Epidermal melanocyte (primary cell): ENCODE results near the gene PXDN.

ENCODE experiments used
- DNase-seq: peaks from one replicate; pipeline ENCODE4 v3.0.0; 2011; ENCODE audit warnings: low spot score; ENCODE audit not compliant: insufficient read length

The PXDN gene

GRCh38 chr2:1754461-1755170 lies 10.3 kb upstream of the PXDN start:
- DNase-seq, result no peak

DNA sequence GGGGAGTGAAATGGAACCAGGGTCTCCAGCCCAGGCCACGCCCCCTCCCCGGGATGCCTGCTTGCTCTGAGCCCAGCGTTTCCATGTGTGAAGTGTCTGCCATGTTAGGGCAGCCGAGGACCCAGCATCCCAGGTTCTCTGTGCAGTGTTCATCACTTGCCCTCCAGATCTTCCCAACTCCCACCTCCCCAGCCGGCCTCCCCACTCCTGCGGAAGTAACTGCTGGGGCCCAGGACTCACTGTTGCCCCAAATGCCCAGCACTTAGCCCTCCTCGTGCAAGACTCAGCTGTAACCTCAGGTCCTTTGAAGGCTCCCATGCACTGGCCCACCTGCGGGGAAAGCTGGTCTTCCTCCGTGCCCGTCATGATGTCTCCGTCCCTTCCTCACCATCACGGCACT lies 9.7 kb upstream of the PXDN start:
- DNase-seq, result no peak

- DNase-seq, result no peak
Measured at GRCh38 chr2:1752751-1753150, 8.4 kb upstream of the PXDN start.

GRCh38 chr2:1751767-1752725 lies 7.7 kb upstream of the PXDN start:
- DNase-seq, result no peak

- DNase-seq, result peak; percentile 67
Measured at GRCh38 chr2:1750933-1751766, 6.8 kb upstream of the PXDN start.

DNA sequence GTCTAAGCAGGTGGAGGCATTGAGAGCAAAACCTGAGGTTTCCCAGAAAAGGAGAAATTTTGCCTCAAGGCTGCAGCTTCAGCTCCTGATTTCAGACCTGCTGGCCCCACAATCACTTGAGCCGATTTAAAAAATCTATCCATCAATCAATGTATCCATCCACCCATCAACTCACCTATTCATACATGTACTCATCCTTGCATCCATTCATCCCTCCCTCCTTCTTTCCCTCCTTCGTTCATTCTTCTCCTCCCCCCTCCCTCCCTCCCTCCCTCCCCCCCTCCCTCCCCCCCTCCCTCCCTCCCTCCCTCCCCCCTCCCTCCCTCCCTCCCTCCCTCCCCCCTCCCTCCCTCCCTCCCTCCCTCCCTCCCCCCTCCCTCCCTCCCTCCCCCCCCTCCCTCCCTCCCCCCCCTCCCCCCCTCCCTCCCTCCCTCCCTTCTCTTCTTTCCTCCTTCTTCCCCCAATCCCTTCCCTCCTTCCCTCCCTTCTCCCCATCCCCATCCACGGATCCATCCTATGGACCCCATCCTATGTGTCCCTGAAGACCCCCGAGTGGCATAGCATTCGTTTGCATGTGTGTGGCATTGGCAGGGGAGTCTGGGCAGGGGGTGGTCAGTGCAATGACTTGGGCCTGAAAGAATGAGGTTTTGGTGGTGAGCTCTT lies 6.1 kb upstream of the PXDN start:
- DNase-seq, result no peak

DNA sequence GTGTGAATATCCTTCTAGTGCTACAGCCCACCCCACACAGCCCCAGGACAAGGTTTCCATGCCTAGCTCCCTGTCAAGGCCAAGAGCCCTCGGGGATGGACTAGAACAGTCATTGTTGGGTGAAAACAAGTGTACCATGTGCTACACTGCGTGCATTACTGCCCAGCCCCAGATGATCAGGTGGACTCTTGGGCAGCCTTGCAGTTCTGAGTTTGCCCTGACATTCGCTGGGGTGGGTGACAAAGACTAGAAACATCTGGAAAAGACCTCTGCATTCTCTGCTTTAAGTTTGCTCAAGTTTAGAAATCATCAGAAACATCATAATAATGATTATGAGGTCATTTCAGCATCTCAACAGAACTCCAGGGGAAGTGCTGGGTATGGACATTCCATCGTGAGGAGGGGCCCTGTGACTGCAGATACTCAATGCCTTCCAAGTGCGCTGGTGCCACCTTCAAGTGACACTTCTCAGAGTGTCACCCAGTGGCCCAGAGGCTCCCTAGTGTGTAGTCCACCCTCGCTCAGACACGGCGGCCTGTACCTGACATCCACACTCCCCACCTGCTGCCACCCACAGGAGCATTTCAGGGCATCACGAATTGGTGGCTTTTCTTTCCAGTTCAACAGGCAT lies 5.3 kb upstream of the PXDN start:
- DNase-seq, result no peak

- DNase-seq, result no peak
Measured at GRCh38 chr2:1748741-1749488, 4.6 kb upstream of the PXDN start.

- DNase-seq, result no peak
Measured at GRCh38 chr2:1748176-1748740, 3.9 kb upstream of the PXDN start.

DNA sequence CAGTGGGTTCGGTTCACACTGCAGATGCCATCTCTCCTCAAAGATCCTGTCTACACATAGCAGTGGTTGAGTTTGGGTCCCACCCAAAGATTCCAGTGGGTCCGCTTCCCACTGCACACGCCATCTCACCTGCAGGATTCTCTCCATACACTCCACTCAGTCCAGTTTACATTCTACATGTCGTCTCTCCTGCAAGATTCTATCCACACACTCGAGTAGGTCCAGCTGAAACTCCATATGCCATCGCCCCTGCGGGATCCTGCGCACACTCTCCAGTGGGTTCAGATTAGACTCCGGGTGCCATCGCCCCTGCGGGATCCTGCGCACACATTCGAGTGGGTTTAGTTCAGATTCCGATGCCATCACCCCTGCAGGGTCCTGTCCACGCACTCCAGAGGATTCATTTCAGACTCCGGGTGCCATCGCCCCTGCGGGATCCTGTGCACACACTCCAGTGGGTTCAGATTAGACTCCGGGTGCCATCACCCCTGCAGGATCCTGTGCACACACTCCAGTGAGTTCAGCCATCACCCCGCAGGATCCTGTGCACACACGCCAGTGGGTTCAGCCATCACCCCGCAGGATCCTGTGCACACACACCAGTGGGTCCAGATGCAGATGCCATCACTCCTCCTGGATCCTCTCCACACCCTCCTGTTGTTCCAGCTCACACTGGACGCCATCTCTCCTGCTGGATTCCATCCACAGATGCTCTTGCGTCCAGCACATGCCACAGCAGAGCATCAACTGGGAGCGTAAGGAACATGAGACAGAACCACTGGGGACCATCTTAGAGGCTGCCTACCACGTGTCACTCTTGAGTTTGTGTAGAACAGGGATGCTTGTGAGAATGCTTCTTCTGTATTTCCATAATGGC lies 3.0 kb upstream of the PXDN start:
- DNase-seq, result no peak

DNA sequence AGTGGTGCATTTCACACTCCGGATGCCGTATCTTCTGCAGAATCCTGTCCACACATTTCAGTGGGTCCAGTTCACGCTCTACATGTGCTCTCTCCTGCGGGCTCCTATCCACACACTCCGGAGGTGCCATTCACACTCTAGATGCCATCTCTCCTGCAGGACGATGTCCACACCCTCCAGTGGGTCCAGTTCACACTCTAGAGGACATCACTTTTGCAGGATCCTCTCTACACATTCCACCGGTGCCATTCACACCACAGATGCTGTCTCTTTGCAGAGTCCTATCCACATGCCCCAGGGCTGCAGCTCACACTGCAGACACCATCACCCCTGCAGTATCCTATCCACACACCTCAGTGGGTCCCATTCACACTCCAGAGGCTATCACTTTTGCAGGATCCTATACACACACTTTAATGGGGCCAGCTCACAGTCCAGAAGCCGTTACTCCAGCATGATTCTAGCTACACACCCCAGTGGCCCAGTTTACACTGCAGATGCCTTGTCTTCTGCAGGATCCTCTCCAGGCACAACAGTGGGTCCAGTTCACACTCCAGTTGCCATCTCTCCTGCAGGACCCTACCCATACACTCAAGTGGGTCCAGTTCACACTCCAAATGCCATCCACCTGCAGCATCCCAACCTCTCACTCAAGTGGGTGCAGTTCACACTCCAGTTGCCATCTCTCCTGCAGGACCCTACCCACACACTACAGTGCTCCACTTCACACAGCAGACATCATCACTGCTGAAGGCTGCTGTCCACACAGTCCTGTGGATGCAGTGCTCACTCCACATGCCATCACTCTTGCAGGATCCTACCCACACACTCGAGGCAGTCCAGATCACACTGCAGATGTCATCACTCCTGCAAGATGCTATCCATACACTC lies 2.1 kb upstream of the PXDN start:
- DNase-seq, result no peak

DNA sequence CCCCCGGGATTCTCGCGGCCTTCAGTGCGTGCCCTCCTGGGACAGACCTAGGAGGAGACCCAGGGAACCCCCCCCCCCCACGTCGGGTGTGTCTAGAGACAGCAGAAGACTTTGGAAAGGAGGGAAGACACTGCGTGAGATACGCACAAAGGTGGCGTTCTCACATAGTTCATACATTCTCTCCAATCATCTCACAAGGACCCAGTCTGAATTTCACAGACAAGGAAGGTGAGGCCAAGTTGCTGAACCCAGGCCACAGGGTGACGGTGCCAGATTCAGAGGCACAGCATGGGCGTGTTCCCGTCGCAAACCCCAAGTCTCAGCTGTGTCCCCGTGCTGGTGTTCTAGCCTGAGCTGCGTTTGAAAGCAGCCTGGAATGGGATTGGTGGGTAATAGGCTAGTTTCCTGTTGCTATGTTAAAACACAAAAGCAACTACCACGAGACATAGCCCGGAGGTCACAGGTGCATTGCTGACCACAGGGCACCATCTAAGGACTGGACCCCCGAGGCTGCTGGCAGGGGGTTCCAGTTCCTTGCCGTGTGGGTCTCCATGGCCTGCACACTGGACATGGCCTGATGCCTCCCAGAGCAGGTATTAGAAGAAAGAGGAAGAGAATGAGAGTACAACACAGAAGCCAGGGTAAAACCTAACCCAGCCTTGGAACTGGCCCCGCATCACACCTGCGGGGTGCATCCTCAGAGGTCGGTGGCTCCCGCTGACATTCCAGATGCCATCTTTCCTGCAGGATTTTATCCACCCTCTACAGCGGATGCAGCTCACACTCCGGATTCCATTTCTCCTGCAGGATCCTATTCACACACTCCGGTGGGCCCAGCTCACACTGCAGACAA lies 1.1 kb upstream of the PXDN start:
- no peak for DNase-seq

DNA sequence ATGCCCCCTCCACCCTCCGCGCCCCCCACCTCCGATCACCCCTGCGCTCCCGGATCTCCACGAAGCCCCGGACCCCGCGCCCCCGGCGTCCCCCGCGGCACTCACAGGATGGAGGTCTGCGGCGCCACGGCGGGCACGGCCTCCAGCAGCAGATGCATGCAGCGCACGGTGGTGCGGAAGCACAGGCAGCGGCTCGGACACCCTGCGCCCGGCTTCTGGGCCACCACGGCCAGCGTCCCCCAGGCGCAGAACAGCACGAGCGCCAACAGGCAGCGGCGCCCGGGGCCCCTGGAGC lies 217 bp downstream of the PXDN start:
- DNase-seq, result no peak

- no peak for DNase-seq
Measured at GRCh38 chr2:1743396-1744150, 742 bp downstream of the PXDN start.

- DNase-seq, result peak; percentile 54
Measured at GRCh38 chr2:1742681-1743395, 1.5 kb downstream of the PXDN start.

DNA sequence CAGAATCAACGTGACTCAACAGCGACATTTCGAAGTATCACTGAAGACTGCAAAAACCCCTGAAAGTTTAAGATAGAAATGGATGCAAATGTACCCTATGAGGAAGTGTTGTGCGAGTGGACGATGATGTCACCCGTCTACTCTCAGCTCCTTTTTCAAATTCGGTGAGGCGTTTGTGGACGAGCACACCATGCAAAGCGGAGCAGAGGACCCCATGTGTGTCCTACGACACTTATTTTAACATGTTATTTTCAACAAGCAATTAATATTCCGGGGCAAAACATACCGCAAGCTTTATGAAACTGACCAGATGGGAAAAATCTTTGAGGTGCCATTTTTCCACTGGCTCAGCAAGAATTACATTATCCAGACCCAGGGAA lies 2.0 kb downstream of the PXDN start:
- no peak for DNase-seq
